Melanocyte of skin (primary cell): ENCODE results near the gene SNTN. TPM values are rescaled to one million over a fixed set of nuclear protein-coding genes. Genes with fewer than 3 reads are reported as not detected.

ENCODE experiments used
- total RNA-seq, 2 donors: library from RNA; depleted of rRNA; stranded (reverse); fragments of >200 nt; gene quantifications; 2 replicates each; pipeline ENCODE4 v1.2.3, GENCODE V29; 2012

SNTN gene
- total RNA-seq: not detected

GRCh38 chr3:63652066-63652725 lies at the start of gene SNTN:
SNTN (plus strand) TSS chr3:63652675; CDS start chr3:63652688, 13 bp downstream.

Other genes with a start within 250 kb of the SNTN start
- gene C3orf49, start 166.6 kb downstream of the SNTN start, total RNA-seq: not detected
- 10 to 100 TPM; 27.2 to 44.6 TPM for gene THOC7, start 211.1 kb downstream of the SNTN start, total RNA-seq
- 10 to 100 TPM; 11.4 to 15.0 TPM for gene ATXN7, start 211.2 kb downstream of the SNTN start, total RNA-seq